ENCODE data around the gene NDUFB2.
A peak's percentile ranks its signal among the peaks of the same experiment; 100 is the strongest.
"Not testable (repeated sequence)": the region's sequence is repeated elsewhere in the genome, so short reads cannot be mapped to it uniquely, and the experiment has no call there.

NDUFB2 gene

GRCh38 chr7:140654661-140655060 lies 41.8 kb upstream of the NDUFB2 start:
- DNase-seq (ENCODE audit: low read depth): no peak
- no peak overlapping the region for H3K4me3 ChIP-seq (ENCODE audit: low read length)
- TF ChIP-seq CTCF (IDR thresholded peaks at IDR 0.05; ENCODE audit: insufficient read depth, low read depth, low read length, missing control alignments): no peak

GRCh38 chr7:140655511-140656408 lies 40.7 kb upstream of the NDUFB2 start:
- DNase-seq (ENCODE audit: low read depth): no peak
- no peak for TF ChIP-seq CTCF (IDR thresholded peaks at IDR 0.05; ENCODE audit: insufficient read depth, low read depth, low read length, missing control alignments)
- H3K4me3 ChIP-seq (ENCODE audit: low read length): no peak overlapping the region

- TF ChIP-seq CTCF (IDR thresholded peaks at IDR 0.05; ENCODE audit: insufficient read depth, low read depth, low read length, missing control alignments): no peak
- DNase-seq (ENCODE audit: low read depth): peak; percentile 94
- peak overlapping the region; percentile 26 for H3K4me3 ChIP-seq (ENCODE audit: low read length)
Measured at GRCh38 chr7:140656548-140657515, 39.7 kb upstream of the NDUFB2 start.

GRCh38 chr7:140657891-140658290 lies 38.6 kb upstream of the NDUFB2 start:
- no peak for DNase-seq (ENCODE audit: low read depth)
- H3K4me3 ChIP-seq (ENCODE audit: low read length): no peak overlapping the region
- no peak for TF ChIP-seq CTCF (IDR thresholded peaks at IDR 0.05; ENCODE audit: insufficient read depth, low read depth, low read length, missing control alignments)

GRCh38 chr7:140659856-140660255 lies 36.7 kb upstream of the NDUFB2 start:
- no peak overlapping the region for H3K4me3 ChIP-seq (ENCODE audit: low read length)
- DNase-seq (ENCODE audit: low read depth): peak; percentile 46
- no peak for TF ChIP-seq CTCF (IDR thresholded peaks at IDR 0.05; ENCODE audit: insufficient read depth, low read depth, low read length, missing control alignments)

GRCh38 chr7:140661124-140661523 lies 35.4 kb upstream of the NDUFB2 start:
- no peak overlapping the region for H3K4me3 ChIP-seq (ENCODE audit: low read length)
- TF ChIP-seq CTCF (IDR thresholded peaks at IDR 0.05; ENCODE audit: insufficient read depth, low read depth, low read length, missing control alignments): peak; percentile 36
- DNase-seq (ENCODE audit: low read depth): no peak

- H3K4me3 ChIP-seq (ENCODE audit: low read length); DNase-seq (ENCODE audit: low read depth): not testable (repeated sequence)
Measured at GRCh38 chr7:140662938-140663337, 33.6 kb upstream of the NDUFB2 start.
